SK-N-SH treated with all-trans-retinoic acid at 6 μM for 48 hours (cell line): ENCODE measurements around the gene FAM234B.

Experiments used
- ARNTL ChIP-seq: fragments of 450-650 bp; formaldehyde crosslinking; IDR thresholded peaks from 2 replicates; pipeline ENCODE4 v1.5.0; 2020; ENCODE audit warnings: low read depth, mild to moderate bottlenecking, moderate library complexity, borderline replicate concordance
- BACH2 ChIP-seq: fragments of 250-450 bp; sonication (Bioruptor Pico); IDR thresholded peaks from 2 replicates; pipeline ENCODE4 v1.9.0; 2021; ENCODE audit warnings: mild to moderate bottlenecking, borderline replicate concordance
- CSDC2 ChIP-seq: fragments of 250-450 bp; sonication (Bioruptor Pico); IDR thresholded peaks from 2 replicates; pipeline ENCODE4 v1.5.0; 2020; ENCODE audit warnings: mild to moderate bottlenecking, moderate library complexity
- GLIS3 ChIP-seq: fragments of 250-450 bp; sonication (Bioruptor Pico); IDR thresholded peaks from 2 replicates; pipeline ENCODE4 v1.5.0; 2020; ENCODE audit warnings: mild to moderate bottlenecking, moderate library complexity
- PPARA ChIP-seq: fragments of 250-450 bp; sonication (Bioruptor Pico); IDR thresholded peaks from 2 replicates; pipeline ENCODE4 v1.5.0; 2020; ENCODE audit warnings: mild to moderate bottlenecking, borderline replicate concordance
- RARB ChIP-seq: fragments of 250-450 bp; sonication (Bioruptor Pico); IDR thresholded peaks from 2 replicates; pipeline ENCODE4 v1.8.0; 2021; ENCODE audit warnings: mild to moderate bottlenecking, moderate library complexity
- SNAI2 ChIP-seq: fragments of 250-450 bp; sonication (Bioruptor Pico); IDR thresholded peaks from 2 replicates; pipeline ENCODE4 v1.5.0; 2020; ENCODE audit warnings: mild to moderate bottlenecking, moderate library complexity
- TOX ChIP-seq: fragments of 250-450 bp; sonication (Bioruptor Pico); IDR thresholded peaks from 2 replicates; pipeline ENCODE4 v1.8.0; 2021; ENCODE audit warnings: mild to moderate bottlenecking, moderate library complexity, borderline replicate concordance
- ZFP3 ChIP-seq: fragments of 250-450 bp; sonication (Bioruptor Pico); IDR thresholded peaks from 2 replicates; pipeline ENCODE4 v1.5.0; 2020; ENCODE audit warnings: mild to moderate bottlenecking, moderate library complexity
- ZFP30 ChIP-seq: fragments of 450-650 bp; formaldehyde crosslinking; IDR thresholded peaks from 2 replicates; pipeline ENCODE4 v1.5.0; 2022; ENCODE audit warnings: mild to moderate bottlenecking, moderate library complexity
- TF ChIP-seq, protein P1 (sequence below): fragments of 250-450 bp; sonication (Bioruptor Pico); IDR thresholded peaks from 2 replicates; pipeline ENCODE4 v1.8.0; 2020; ENCODE audit warnings: mild to moderate bottlenecking, moderate library complexity, borderline replicate concordance
- TF ChIP-seq, protein P2 (sequence below): fragments of 250-450 bp; sonication (Bioruptor Pico); IDR thresholded peaks from 2 replicates; pipeline ENCODE4 v1.5.0; 2020; ENCODE audit warnings: mild to moderate bottlenecking, moderate library complexity

DNA sequence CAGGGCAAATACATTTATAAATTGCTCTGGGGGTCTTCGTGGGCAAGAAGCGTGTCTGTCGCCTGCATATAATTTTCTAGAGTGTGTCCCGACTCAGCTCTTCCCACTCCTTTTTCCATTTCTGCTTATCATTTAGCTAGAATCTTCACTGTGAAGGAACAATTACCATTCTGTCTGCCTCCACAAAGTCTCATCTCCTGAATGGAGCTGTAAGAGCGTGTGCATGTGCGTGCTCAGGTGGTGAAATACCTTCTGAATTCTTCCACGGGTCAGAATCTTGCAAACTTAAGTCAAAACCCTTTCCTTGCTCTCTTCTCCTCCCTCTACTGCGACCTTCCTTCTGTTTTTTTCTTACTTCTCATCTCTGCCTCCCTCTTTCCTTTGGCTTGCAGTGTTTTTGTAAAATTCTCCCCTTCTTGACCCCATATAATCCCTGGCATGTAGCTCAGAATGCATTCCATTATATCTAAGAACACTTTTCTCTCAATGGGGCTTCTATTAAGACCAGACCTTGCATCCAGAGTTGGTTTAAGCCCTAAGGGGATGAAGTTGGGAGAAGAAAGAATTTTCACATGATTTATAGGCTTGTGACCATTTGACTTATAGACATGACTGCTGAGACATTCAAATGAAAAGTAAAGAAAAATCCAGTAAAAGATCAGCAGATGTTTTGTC lies 84.2 kb downstream of the FAM234B start:
- TF ChIP-seq BACH2 (no peak), SNAI2 (CRISPR knock-in tag) (no peak), ARNTL (CRISPR knock-in tag) (no peak), TOX (CRISPR knock-in tag) (no peak), ZFP3 (CRISPR knock-in tag) (no peak), GLIS3 (no peak), ZFP30 (CRISPR knock-in tag) (no peak), PPARA (CRISPR knock-in tag) (no peak), RARB (CRISPR knock-in tag) (no peak), CSDC2 (CRISPR knock-in tag) (no peak)
- TF ChIP-seq, protein P1, sequence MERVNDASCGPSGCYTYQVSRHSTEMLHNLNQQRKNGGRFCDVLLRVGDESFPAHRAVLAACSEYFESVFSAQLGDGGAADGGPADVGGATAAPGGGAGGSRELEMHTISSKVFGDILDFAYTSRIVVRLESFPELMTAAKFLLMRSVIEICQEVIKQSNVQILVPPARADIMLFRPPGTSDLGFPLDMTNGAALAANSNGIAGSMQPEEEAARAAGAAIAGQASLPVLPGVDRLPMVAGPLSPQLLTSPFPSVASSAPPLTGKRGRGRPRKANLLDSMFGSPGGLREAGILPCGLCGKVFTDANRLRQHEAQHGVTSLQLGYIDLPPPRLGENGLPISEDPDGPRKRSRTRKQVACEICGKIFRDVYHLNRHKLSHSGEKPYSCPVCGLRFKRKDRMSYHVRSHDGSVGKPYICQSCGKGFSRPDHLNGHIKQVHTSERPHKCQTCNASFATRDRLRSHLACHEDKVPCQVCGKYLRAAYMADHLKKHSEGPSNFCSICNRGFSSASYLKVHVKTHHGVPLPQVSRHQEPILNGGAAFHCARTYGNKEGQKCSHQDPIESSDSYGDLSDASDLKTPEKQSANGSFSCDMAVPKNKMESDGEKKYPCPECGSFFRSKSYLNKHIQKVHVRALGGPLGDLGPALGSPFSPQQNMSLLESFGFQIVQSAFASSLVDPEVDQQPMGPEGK: no peak
- TF ChIP-seq, protein P2, sequence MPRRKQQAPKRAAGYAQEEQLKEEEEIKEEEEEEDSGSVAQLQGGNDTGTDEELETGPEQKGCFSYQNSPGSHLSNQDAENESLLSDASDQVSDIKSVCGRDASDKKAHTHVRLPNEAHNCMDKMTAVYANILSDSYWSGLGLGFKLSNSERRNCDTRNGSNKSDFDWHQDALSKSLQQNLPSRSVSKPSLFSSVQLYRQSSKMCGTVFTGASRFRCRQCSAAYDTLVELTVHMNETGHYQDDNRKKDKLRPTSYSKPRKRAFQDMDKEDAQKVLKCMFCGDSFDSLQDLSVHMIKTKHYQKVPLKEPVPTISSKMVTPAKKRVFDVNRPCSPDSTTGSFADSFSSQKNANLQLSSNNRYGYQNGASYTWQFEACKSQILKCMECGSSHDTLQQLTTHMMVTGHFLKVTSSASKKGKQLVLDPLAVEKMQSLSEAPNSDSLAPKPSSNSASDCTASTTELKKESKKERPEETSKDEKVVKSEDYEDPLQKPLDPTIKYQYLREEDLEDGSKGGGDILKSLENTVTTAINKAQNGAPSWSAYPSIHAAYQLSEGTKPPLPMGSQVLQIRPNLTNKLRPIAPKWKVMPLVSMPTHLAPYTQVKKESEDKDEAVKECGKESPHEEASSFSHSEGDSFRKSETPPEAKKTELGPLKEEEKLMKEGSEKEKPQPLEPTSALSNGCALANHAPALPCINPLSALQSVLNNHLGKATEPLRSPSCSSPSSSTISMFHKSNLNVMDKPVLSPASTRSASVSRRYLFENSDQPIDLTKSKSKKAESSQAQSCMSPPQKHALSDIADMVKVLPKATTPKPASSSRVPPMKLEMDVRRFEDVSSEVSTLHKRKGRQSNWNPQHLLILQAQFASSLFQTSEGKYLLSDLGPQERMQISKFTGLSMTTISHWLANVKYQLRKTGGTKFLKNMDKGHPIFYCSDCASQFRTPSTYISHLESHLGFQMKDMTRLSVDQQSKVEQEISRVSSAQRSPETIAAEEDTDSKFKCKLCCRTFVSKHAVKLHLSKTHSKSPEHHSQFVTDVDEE (CRISPR knock-in tag): no peak
